ENCODE data around the gene WAPL.

DNA sequence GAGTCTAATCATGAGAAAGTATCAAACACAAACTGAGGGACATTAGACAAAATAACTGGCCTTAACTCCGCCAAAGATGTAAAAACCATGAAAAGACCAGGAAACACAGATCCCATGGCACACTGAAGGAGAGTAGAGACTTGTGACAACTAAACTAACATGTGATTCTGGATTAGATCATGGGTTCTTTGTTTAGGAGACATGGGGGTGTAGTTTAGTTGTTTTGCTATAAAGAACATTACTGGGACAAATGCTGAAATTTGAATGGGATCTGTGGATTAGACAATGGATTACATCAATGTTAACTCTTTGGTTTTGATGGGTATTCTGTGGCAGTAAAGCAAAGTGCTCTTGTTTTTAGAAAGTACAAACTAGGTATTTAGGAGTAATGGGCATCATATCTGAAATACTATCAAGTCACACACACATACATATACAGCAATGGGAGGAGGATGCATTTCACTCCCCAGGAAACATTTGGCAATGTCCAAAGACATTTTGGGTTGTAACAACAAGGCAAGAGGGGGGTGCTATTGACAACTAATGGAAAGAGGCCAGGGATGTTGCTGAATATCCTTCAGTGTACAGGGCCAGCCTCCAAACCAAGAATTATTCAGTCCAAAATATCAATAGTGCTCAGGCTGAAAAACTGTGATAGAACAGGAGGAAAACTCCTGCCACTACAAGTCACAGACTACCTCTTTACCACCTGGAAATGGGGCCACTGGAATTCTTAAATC is 32.4 kb downstream of the WAPL start:
- no peak for TF ChIP-seq EZH2 (IDR thresholded peaks at IDR 0.05; ENCODE audit: insufficient read depth, low read length)
- TF ChIP-seq, protein P1, sequence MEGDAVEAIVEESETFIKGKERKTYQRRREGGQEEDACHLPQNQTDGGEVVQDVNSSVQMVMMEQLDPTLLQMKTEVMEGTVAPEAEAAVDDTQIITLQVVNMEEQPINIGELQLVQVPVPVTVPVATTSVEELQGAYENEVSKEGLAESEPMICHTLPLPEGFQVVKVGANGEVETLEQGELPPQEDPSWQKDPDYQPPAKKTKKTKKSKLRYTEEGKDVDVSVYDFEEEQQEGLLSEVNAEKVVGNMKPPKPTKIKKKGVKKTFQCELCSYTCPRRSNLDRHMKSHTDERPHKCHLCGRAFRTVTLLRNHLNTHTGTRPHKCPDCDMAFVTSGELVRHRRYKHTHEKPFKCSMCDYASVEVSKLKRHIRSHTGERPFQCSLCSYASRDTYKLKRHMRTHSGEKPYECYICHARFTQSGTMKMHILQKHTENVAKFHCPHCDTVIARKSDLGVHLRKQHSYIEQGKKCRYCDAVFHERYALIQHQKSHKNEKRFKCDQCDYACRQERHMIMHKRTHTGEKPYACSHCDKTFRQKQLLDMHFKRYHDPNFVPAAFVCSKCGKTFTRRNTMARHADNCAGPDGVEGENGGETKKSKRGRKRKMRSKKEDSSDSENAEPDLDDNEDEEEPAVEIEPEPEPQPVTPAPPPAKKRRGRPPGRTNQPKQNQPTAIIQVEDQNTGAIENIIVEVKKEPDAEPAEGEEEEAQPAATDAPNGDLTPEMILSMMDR (IDR thresholded peaks at IDR 0.05; ENCODE audit: insufficient read depth, low read depth, low read length): no peak
